Measurements from ENCODE around the gene PRKAR2A. TPM values are rescaled to one million over a fixed set of nuclear protein-coding genes. Genes with fewer than 3 reads are reported as not detected.

Gene PRKAR2A
- total and polyA plus RNA-seq, 3 experiments from 2014 or later = 16.4 to 62.1 (median 61.5) TPM

DNA sequence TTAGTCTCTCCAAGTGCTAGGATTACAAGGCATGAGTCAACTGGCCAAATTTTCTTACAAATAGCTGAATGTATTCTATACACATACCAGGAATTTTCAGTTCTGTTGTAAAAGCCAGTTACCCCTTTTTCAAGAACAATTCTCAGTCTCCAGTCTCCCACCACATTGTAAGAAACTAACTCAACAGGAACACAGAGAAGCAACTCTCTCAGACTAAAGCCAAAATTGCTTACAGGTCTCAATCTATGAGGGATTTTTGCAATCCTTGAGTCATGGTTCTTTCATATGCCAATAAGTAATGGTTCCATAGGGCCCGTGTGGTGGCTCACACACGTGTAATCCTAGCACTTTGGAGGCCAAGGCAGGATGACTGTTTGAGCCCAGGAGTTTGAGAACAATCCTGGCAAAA, 139.2 kb downstream of the PRKAR2A start:
- Histone ChIP-seq H3K9me3 (ENCODE audit: low read length) (no peaks in the 10 kb centered on the region), H3K36me3 (ENCODE audit: insufficient read depth, low read length) (peaks cover 27% of the 10 kb centered on the region), H3K27ac (ENCODE audit: low read depth, low read length) (no peak overlapping the region), H3K4me1 (ENCODE audit: insufficient read depth, low read length) (peaks cover 37% of the 10 kb centered on the region), H3K4me3 (ENCODE audit: low read length) (no peak overlapping the region), H3K27me3 (ENCODE audit: insufficient read depth, low read length, poor library complexity, severe bottlenecking) (no peaks in the 10 kb centered on the region)
- CTCF ChIA-PET = interaction anchor here (2.2 kb wide), 1 partner anchor 22 kb away, joined by 6 read pairs; the partner anchor contains the start of gene NCKIPSD
- Mint-ChIP-seq H3K27ac (peak overlapping the region in 6 of 8 donors; percentile 33 to 90 (median 52)), H3K27me3 (no peaks in the 10 kb centered on the region), H3K4me1 (peaks cover 52 to 77% (median 64%) of the 10 kb centered on the region in 3 donors), H3K4me3 (peak overlapping the region in 4 of 7 donors; percentile 13 to 47 (median 31)), H3K36me3 (peaks cover 0 to 64% (median 12%) of the 10 kb centered on the region in 3 donors), H3K9me3 (no peaks in the 10 kb centered on the region)
- POLR2A ChIA-PET = no interaction called here
- no peak for DNase-seq

DNA sequence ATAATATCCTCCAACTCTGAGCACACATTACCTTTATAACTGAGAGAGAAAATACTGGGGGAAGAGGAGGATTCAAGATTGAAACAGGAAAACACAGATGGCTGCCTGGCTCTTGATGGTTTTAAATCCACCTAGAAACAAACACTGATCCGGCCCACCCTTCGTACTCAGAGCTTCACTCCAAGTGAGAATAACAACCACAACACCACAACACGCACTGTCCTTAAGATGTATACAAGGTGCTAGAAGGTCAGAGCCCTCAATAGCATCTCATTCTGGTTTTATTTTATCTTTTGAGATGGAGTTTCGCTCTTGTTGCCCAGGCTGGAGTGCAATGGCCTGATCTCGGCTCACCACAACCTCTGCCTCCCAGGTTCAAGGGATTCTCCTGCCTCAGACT, 140.5 kb downstream of the PRKAR2A start:
- POLR2A ChIA-PET = no interaction called here
- no peaks in the 10 kb centered on the region for H3K27me3 ChIP-seq (ENCODE audit: insufficient read depth, low read length, poor library complexity, severe bottlenecking)
- Mint-ChIP-seq H3K9me3 (no peaks in the 10 kb centered on the region), H3K4me1 (peaks cover 56 to 78% (median 68%) of the 10 kb centered on the region in 3 donors), H3K27me3 (no peaks in the 10 kb centered on the region), H3K27ac (peak overlapping the region in 4 of 8 donors; percentile 26 to 64 (median 36)), H3K36me3 (peaks cover 0 to 66% (median 15%) of the 10 kb centered on the region in 3 donors), H3K4me3 (peak overlapping the region in 4 of 7 donors; percentile 4 to 57 (median 8))
- no peak overlapping the region for H3K4me3 ChIP-seq (ENCODE audit: low read length)
- H3K27ac ChIP-seq (ENCODE audit: low read depth, low read length) = no peak overlapping the region
- peaks cover 32% of the 10 kb centered on the region for H3K4me1 ChIP-seq (ENCODE audit: insufficient read depth, low read length)
- CTCF ChIA-PET = interaction anchor here (1.2 kb wide), 1 partner anchor 33 kb away, joined by 3 read pairs; no protein-coding TSS in a partner anchor
- no peak for DNase-seq
- H3K9me3 ChIP-seq (ENCODE audit: low read length) = no peaks in the 10 kb centered on the region
- peaks cover 27% of the 10 kb centered on the region for H3K36me3 ChIP-seq (ENCODE audit: insufficient read depth, low read length)

DNA sequence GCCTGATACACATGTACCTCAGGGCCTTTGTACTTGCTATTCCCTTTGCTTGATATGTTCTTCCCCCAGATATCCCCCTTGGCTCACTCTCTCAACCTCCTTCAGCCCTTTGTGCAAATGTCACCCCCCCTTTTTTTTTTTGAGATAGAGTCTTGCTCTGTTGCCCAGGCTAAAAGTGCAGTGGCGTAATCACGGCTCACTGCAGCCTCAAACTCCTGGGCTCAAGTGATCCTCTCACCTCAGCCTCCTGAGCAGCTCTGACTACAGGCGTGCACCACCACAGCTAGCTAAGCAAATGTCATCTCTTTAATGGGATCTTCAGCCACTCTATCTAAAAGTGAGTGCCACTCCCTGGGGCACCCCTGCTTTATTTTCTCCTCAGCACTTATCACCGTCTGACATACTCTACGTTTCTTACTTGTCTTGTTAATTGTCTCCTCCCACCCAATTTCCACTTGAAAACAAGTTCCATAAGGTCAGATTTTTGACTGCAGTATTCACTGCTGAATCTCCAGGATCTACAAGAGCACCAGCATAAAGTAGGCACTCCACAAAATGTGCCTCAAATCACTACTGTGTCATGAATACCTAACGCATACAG, 145.3 kb downstream of the PRKAR2A start:
- no peak for DNase-seq
- no peaks in the 10 kb centered on the region for H3K27me3 ChIP-seq (ENCODE audit: insufficient read depth, low read length, poor library complexity, severe bottlenecking)
- H3K27ac ChIP-seq (ENCODE audit: low read depth, low read length) = no peak overlapping the region
- H3K36me3 ChIP-seq (ENCODE audit: insufficient read depth, low read length) = peaks cover 9% of the 10 kb centered on the region
- H3K27ac Mint-ChIP-seq = peak overlapping the region in 7 of 8 donors; percentile 2 to 91 (median 61)
- H3K9me3 Mint-ChIP-seq = no peaks in the 10 kb centered on the region
- peaks cover 23% of the 10 kb centered on the region for H3K4me1 ChIP-seq (ENCODE audit: insufficient read depth, low read length)
- H3K4me1 Mint-ChIP-seq = peaks cover 37 to 61% (median 54%) of the 10 kb centered on the region in 3 donors
- H3K9me3 ChIP-seq (ENCODE audit: low read length) = no peaks in the 10 kb centered on the region
- ChIA-PET CTCF (no interaction called here), POLR2A (no interaction called here)
- no peak overlapping the region for H3K4me3 ChIP-seq (ENCODE audit: low read length)
- H3K4me3 Mint-ChIP-seq = peak overlapping the region in 5 of 7 donors; percentile 3 to 79 (median 13)
- H3K36me3 Mint-ChIP-seq = peaks cover 0 to 57% (median 7%) of the 10 kb centered on the region in 3 donors
- no peaks in the 10 kb centered on the region for H3K27me3 Mint-ChIP-seq

DNA sequence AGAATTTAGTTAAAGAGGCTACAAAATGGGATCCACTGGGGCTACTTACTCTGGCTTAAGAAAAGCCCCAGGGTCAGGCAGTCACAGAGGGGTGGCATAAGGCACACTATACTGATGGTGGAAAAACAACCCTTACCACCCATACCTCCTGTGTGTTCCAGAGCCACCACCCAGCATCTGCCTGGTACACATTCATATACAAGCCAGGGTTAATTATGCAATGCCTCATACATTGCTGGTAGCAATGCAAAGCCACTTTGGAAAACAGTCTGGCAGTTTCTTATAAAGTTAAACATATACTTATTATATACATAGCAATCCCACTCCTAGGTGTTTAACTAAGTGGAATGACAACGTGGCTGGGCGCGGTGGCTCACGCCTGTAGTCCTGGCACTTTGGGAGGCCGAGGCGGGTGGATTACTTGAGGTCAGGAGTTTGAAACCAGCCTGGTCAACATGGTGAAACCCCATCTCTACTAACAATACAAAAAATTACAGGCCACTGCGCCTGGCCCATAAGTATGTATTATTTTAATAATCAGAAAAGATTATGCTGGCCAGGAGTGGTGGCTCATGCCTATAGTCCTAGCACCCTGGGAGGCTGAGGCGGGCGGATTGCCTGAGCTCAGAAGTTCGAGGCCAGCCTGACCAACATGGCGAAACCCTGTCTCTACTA, 146.8 kb downstream of the PRKAR2A start:
- peak overlapping the region in 3 of 8 donors; percentile 4 to 74 (median 39) for H3K27ac Mint-ChIP-seq

DNA sequence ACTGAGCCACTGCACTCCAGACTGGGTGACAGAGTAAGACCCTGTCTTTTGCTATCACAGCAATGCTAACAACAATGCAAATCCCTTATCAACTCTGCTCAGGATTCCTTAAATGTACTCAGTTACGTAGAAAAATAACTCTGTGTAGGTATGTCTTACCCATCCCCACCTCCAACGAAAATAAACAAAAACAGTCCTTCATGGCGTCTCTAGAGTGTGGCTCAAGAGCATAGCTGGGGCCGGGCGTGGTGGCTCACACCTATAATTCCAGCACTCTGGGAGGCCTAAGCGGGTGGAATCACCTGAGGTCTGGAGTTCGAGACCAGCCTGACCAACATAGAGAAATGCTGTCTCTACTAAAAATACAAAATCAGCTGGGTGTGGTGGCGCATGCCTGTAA, 148.8 kb downstream of the PRKAR2A start:
- Mint-ChIP-seq H3K27me3 (no peaks in the 10 kb centered on the region), H3K4me1 (peaks cover 29 to 50% (median 44%) of the 10 kb centered on the region in 3 donors), H3K36me3 (peaks cover 0 to 62% (median 8%) of the 10 kb centered on the region in 3 donors), H3K4me3 (no peak overlapping the region), H3K9me3 (no peaks in the 10 kb centered on the region), H3K27ac (no peak overlapping the region)
- no peaks in the 10 kb centered on the region for H3K27me3 ChIP-seq (ENCODE audit: insufficient read depth, low read length, poor library complexity, severe bottlenecking)
- H3K27ac ChIP-seq (ENCODE audit: low read depth, low read length) = no peak overlapping the region
- CTCF ChIA-PET = interaction anchor here (0.9 to 3.1 kb wide), 2 partner anchors 11 to 13 kb away, joined by 3 to 15 read pairs; partner anchors contain the start of gene NCKIPSD
- peaks cover 18% of the 10 kb centered on the region for H3K4me1 ChIP-seq (ENCODE audit: insufficient read depth, low read length)
- peaks cover 27% of the 10 kb centered on the region for H3K36me3 ChIP-seq (ENCODE audit: insufficient read depth, low read length)
- H3K9me3 ChIP-seq (ENCODE audit: low read length) = no peaks in the 10 kb centered on the region
- POLR2A ChIA-PET = no interaction called here
- DNase-seq = no peak
- H3K4me3 ChIP-seq (ENCODE audit: low read length) = no peak overlapping the region

More for the DNA sequence above, 146.8 kb downstream of the PRKAR2A start:
- H3K4me3 Mint-ChIP-seq = no peak overlapping the region
- H3K27me3 Mint-ChIP-seq = no peaks in the 10 kb centered on the region
- Histone ChIP-seq H3K27me3 (ENCODE audit: insufficient read depth, low read length, poor library complexity, severe bottlenecking) (no peaks in the 10 kb centered on the region), H3K9me3 (ENCODE audit: low read length) (no peaks in the 10 kb centered on the region), H3K36me3 (ENCODE audit: insufficient read depth, low read length) (peaks cover 15% of the 10 kb centered on the region), H3K27ac (ENCODE audit: low read depth, low read length) (no peak overlapping the region), H3K4me3 (ENCODE audit: low read length) (no peak overlapping the region), H3K4me1 (ENCODE audit: insufficient read depth, low read length) (peaks cover 18% of the 10 kb centered on the region)
- POLR2A ChIA-PET = no interaction called here
- no peak for DNase-seq
- H3K36me3 Mint-ChIP-seq = peaks cover 0 to 53% (median 7%) of the 10 kb centered on the region in 3 donors
- CTCF ChIA-PET = interaction anchor here (0.6 kb wide), 1 partner anchor 197 kb away, joined by 3 read pairs; no protein-coding TSS in a partner anchor
- no peaks in the 10 kb centered on the region for H3K9me3 Mint-ChIP-seq
- peaks cover 34 to 54% (median 47%) of the 10 kb centered on the region in 3 donors for H3K4me1 Mint-ChIP-seq

DNA sequence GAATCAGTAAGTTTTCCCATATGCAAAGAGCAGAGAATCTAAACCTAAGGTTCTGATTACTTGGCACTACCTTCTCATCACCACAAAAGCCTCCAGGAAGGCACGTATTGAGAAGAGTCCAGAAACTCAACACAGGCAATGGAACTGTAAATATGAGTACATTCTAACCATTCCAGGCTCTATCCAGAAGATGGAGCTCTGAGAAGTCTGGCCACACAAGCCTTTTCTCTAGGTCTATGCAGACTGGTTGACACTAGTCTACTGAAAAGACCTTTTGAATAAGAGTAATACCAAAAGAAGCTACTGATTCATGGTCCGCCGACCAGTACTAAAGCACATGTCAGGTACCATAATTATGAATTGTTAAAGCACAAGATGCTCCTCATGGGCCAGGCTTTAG, 149.7 kb downstream of the PRKAR2A start:
- Histone ChIP-seq H3K9me3 (ENCODE audit: low read length) (no peaks in the 10 kb centered on the region), H3K36me3 (ENCODE audit: insufficient read depth, low read length) (peaks cover 37% of the 10 kb centered on the region), H3K4me3 (ENCODE audit: low read length) (no peak overlapping the region), H3K27me3 (ENCODE audit: insufficient read depth, low read length, poor library complexity, severe bottlenecking) (no peaks in the 10 kb centered on the region), H3K27ac (ENCODE audit: low read depth, low read length) (no peak overlapping the region), H3K4me1 (ENCODE audit: insufficient read depth, low read length) (peaks cover 18% of the 10 kb centered on the region)
- no peak for DNase-seq
- Mint-ChIP-seq H3K27ac (no peak overlapping the region), H3K4me3 (no peak overlapping the region), H3K9me3 (no peaks in the 10 kb centered on the region), H3K27me3 (no peaks in the 10 kb centered on the region), H3K4me1 (peaks cover 26 to 46% (median 40%) of the 10 kb centered on the region in 3 donors), H3K36me3 (peaks cover 3 to 69% (median 9%) of the 10 kb centered on the region in 3 donors)
- CTCF ChIA-PET = interaction anchor here (3.1 kb wide), 1 partner anchor 12 kb away, joined by 15 read pairs; the partner anchor contains the start of gene NCKIPSD
- POLR2A ChIA-PET = interaction anchor here (0.8 kb wide), 1 partner anchor 199 kb away, joined by 3 read pairs; no protein-coding TSS in a partner anchor

DNA sequence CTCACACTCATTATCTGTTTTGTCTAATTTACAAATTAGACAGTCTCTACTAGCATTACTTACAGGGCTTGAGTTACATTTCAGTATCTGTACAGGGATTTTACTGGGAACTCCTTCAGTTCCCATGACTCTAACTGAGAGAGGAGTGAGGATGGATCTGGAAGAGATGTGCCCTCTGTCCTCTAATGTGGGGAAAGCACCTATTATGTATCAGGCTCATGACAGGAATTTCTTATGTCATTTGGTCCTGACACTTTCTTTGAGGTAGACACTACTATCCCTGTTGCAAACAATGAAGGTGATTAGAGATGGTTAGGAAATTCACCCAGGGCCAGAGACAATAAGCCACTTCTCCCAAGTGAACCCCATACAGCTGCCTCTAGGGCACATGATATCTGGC, 151.1 kb downstream of the PRKAR2A start:
- H3K36me3 ChIP-seq (ENCODE audit: insufficient read depth, low read length) = peaks cover 49% of the 10 kb centered on the region
- no peak for DNase-seq
- peaks cover 18% of the 10 kb centered on the region for H3K4me1 ChIP-seq (ENCODE audit: insufficient read depth, low read length)
- H3K4me3 ChIP-seq (ENCODE audit: low read length) = no peak overlapping the region
- Mint-ChIP-seq H3K36me3 (peaks cover 6 to 73% (median 6%) of the 10 kb centered on the region in 3 donors), H3K9me3 (no peaks in the 10 kb centered on the region), H3K4me3 (no peak overlapping the region), H3K27me3 (no peaks in the 10 kb centered on the region), H3K27ac (peak overlapping the region in 4 of 8 donors; percentile 11 to 60 (median 49)), H3K4me1 (peaks cover 17 to 38% (median 30%) of the 10 kb centered on the region in 3 donors)
- H3K27me3 ChIP-seq (ENCODE audit: insufficient read depth, low read length, poor library complexity, severe bottlenecking) = no peaks in the 10 kb centered on the region
- ChIA-PET POLR2A (interaction anchor here (1.2 kb wide), 1 partner anchor 20 kb away, joined by 6 read pairs; the partner anchor contains the start of gene IP6K2), CTCF (interaction anchor here (1.4 to 3.1 kb wide), 2 partner anchors 10 to 11 kb away, joined by 5 to 15 read pairs; partner anchors contain the start of gene NCKIPSD)
- no peaks in the 10 kb centered on the region for H3K9me3 ChIP-seq (ENCODE audit: low read length)
- no peak overlapping the region for H3K27ac ChIP-seq (ENCODE audit: low read depth, low read length)

Data from CD8-positive, alpha-beta memory T cell (primary cell).